Suprapubic skin (tissue), 4 donors: ENCODE measurements around the gene HES3. TPM values are rescaled to one million over a fixed set of nuclear protein-coding genes. Genes with fewer than 3 reads are reported as not detected.

Source experiments
- DNase-seq, 2 donors: peaks; one replicate each; pipeline ENCODE4 v3.0.0-alpha.2; 2019; ENCODE audit warnings: low spot score in 2 of 2
- H3K27ac ChIP-seq: fragments of 200-600 bp; sonication (generic); one replicate; pipeline ENCODE4 v1.5.1; 2019
- H3K27me3 ChIP-seq: fragments of 200-600 bp; sonication (generic); one replicate; pipeline ENCODE4 v1.5.1; 2019
- H3K36me3 ChIP-seq: fragments of 200-600 bp; sonication (generic); one replicate; pipeline ENCODE4 v1.5.1; 2019
- H3K4me1 ChIP-seq: fragments of 200-600 bp; sonication (generic); one replicate; pipeline ENCODE4 v1.5.1; 2019
- H3K4me3 ChIP-seq: fragments of 200-600 bp; sonication (generic); one replicate; pipeline ENCODE4 v1.5.1; 2019; ENCODE audit warnings: mild to moderate bottlenecking
- H3K9me3 ChIP-seq: fragments of 200-600 bp; sonication (generic); one replicate; pipeline ENCODE4 v1.5.1; 2019
- CTCF ChIP-seq, 2 donors: fragments of 200-600 bp in 1 of 2; fragments of 450-650 bp in 1 of 2; sonication (generic) in 1 of 2; IDR thresholded peaks; one replicate each; pipeline ENCODE4 v1.5.1; 2016 to 2019; ENCODE audit warnings: antibody characterized with exemption in 2 of 2, mild to moderate bottlenecking in 1 of 2, moderate library complexity in 1 of 2
- EP300 ChIP-seq: sonication (generic); formaldehyde crosslinking; IDR thresholded peaks from one replicate; pipeline ENCODE4 v1.6.1; 2017; ENCODE audit warnings: antibody characterized with exemption
- POLR2A ChIP-seq, 2 donors: fragments of 450-650 bp; IDR thresholded peaks; one replicate each; pipeline ENCODE4 v1.6.1; 2017; ENCODE audit warnings: antibody characterized with exemption in 2 of 2, mild to moderate bottlenecking in 2 of 2, moderate library complexity in 2 of 2
- POLR2AphosphoS5 ChIP-seq, 3 donors: sonication (generic); formaldehyde crosslinking; IDR thresholded peaks; one replicate each; pipeline ENCODE4 v1.6.1; 2017; ENCODE audit warnings: antibody characterized with exemption in 3 of 3
- WGBS: methylation state at CpG from one replicate; pipeline ENCODE4 v1.1.5; 2018; 5-methylcytosine and 5-hydroxymethylcytosine counted together
- total RNA-seq, 4 donors: library from RNA; depleted of rRNA; stranded (reverse); fragments of >200 nt; gene quantifications; one replicate each; pipeline ENCODE4 v1.1.0, GENCODE V29; 2016

Gene HES3, protein sequence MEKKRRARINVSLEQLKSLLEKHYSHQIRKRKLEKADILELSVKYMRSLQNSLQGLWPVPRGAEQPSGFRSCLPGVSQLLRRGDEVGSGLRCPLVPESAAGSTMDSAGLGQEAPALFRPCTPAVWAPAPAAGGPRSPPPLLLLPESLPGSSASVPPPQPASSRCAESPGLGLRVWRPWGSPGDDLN
- total RNA-seq, result not detected

DNA sequence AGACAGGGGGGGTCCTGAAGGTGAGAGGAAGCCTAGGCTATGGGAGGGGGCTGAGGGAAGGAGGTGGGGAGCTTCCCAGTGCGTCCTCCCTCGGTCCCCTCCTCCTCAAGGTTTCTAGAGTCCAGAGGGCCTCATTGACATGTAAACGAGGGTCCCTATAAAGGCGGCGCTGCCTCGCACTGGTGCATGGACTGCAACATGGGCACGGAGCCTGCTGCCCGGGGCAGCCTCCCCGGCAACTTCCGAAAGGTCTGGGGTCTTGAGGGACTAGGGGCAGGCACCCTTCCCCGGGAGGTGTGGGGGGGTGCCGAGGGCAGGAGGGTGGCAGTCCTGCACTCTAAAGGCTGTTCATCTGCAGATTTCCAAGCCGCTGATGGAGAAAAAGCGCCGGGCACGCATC is at the start of gene HES3:
HES3 (plus strand) TSS at position 187 of the 400 bp plus-strand sequence; CDS start at position 374, 187 bp downstream.
- Histone ChIP-seq H3K36me3 (no peaks in the 10 kb centered on the region), H3K27ac (no peak within 1 kb of the TSS), H3K27me3 (peaks cover 91% of the 10 kb centered on the region), H3K4me3 (no peak within 1 kb of the TSS), H3K9me3 (no peaks in the 10 kb centered on the region), H3K4me1 (peaks cover 42% of the 10 kb centered on the region)
- WGBS, result 16% methylated on average over 10 of the region's 16 CpGs
- no peak for DNase-seq
- TF ChIP-seq EP300 (no peak), CTCF (IDR thresholded peaks at IDR 0.05) (no peak), POLR2A (IDR thresholded peaks at IDR 0.05) (no peak), POLR2AphosphoS5 (IDR thresholded peaks at IDR 0.05) (no peak)

- TF ChIP-seq CTCF (IDR thresholded peaks at IDR 0.05) (no peak), EP300 (no peak), POLR2AphosphoS5 (IDR thresholded peaks at IDR 0.05) (no peak), POLR2A (IDR thresholded peaks at IDR 0.05) (no peak)
- peak overlapping the region; percentile 100 for H3K4me3 ChIP-seq
- peaks cover 28% of the 10 kb centered on the region for H3K4me1 ChIP-seq
- no peaks in the 10 kb centered on the region for H3K9me3 ChIP-seq
- no peaks in the 10 kb centered on the region for H3K27me3 ChIP-seq
- H3K27ac ChIP-seq, result no peak overlapping the region
- 57% methylated on average over 6 of the region's 6 CpGs for WGBS
- H3K36me3 ChIP-seq, result peaks cover 36% of the 10 kb centered on the region
- no peak for DNase-seq
Observed at GRCh38 chr1:6197746-6198427, 46.1 kb upstream of the HES3 start.

DNA sequence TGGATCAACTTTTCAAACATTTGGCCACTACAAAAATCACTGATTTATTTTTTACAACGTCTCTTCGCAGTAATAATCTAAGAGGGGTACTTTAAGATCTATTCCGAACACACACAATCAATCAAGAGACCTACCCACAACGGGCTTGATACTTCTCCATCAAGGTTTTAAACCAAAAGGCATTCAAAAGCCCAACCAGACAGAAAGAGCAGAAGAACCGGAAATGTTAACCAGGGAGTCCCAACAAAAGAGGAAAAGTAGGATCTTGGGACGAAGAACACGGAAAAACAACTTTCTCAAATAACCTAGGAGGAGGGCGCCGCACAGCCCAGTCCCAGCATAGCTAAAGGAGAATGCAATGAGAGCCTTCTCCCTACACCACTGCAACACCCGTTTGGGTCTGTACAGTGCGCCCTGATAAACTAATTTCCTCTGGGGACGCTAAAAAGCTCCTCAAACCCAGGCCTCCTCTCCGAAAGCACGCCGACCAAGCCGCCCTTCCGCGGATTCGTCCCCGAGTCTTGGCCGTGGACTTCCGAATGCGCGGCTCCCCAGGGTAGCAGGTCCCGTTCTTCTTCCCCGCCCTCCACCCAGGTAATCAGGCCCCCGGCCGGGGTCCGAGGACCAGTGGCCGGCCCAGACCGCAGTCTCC is 45.2 kb upstream of the HES3 start:
- 2% methylated on average over 12 of the region's 31 CpGs for WGBS
- H3K27ac ChIP-seq, result peak overlapping the region; percentile 84
- H3K36me3 ChIP-seq, result peaks cover 27% of the 10 kb centered on the region
- no peaks in the 10 kb centered on the region for H3K27me3 ChIP-seq
- H3K4me3 ChIP-seq, result peak overlapping the region; percentile 100
- H3K9me3 ChIP-seq, result no peaks in the 10 kb centered on the region
- DNase-seq, result peak in 1 of 2 donors; percentile 70
- no peak for TF ChIP-seq EP300
- TF ChIP-seq CTCF (IDR thresholded peaks at IDR 0.05), result no peak
- TF ChIP-seq POLR2A (IDR thresholded peaks at IDR 0.05), result no peak
- TF ChIP-seq POLR2AphosphoS5 (IDR thresholded peaks at IDR 0.05), result no peak
- H3K4me1 ChIP-seq, result peaks cover 28% of the 10 kb centered on the region

GRCh38 chr1:6199298-6200187 is 44.4 kb upstream of the HES3 start, which contains the start of gene RPL22:
RPL22 (minus strand) TSS chr1:6199595; CDS start chr1:6199573, 22 bp downstream.
- peak; percentile 99 for DNase-seq
- Histone ChIP-seq H3K27me3 (no peaks in the 10 kb centered on the region), H3K4me3 (peak within 1 kb of the TSS; percentile 100), H3K9me3 (no peaks in the 10 kb centered on the region), H3K27ac (peak within 1 kb of the TSS; percentile 84), H3K4me1 (peaks cover 28% of the 10 kb centered on the region), H3K36me3 (peaks cover 19% of the 10 kb centered on the region)
- under 1% methylated on average over 35 of the region's 53 CpGs for WGBS
- TF ChIP-seq CTCF (IDR thresholded peaks at IDR 0.05) (no peak), POLR2AphosphoS5 (IDR thresholded peaks at IDR 0.05) (peak; percentile 14 to 92 (median 90)), POLR2A (IDR thresholded peaks at IDR 0.05) (peak; percentile 23 to 53), EP300 (no peak)
